HepG2 (cell line): Measurements from ENCODE around the gene COBLL1. TPM values are rescaled to one million over a fixed set of nuclear protein-coding genes. Genes with fewer than 3 reads are reported as not detected.

ENCODE experiments used
- KLF11 ChIP-seq: IDR thresholded peaks from 2 replicates; pipeline ENCODE4 v1.6.1; 2016; ENCODE audit warnings: missing compliant biosample characterization
- NCOA5 ChIP-seq: sonication (generic); formaldehyde crosslinking; IDR thresholded peaks from 2 replicates; pipeline ENCODE4 v1.4.0; 2020; ENCODE audit warnings: missing genetic modification reagents
- NR0B2 ChIP-seq: sonication (generic); formaldehyde crosslinking; IDR thresholded peaks from 2 replicates; pipeline ENCODE4 v1.4.0; 2020; ENCODE audit warnings: mild to moderate bottlenecking, missing genetic modification reagents
- RNF2 ChIP-seq: fragments of 450-650 bp; conservative IDR thresholded peaks from 2 replicates; pipeline ENCODE4 v1.6.1; 2016; ENCODE audit warnings: low read depth
- TAF1 ChIP-seq: sonication (generic); formaldehyde crosslinking; IDR thresholded peaks from 2 replicates; pipeline ENCODE4 v1.4.0; 2020; ENCODE audit warnings: missing genetic modification reagents
- ZBTB42 ChIP-seq: sonication (generic); formaldehyde crosslinking; IDR thresholded peaks from 2 replicates; pipeline ENCODE4 v1.5.0; 2020; ENCODE audit warnings: mild to moderate bottlenecking, missing genetic modification reagents
- ZFY ChIP-seq: sonication (generic); formaldehyde crosslinking; IDR thresholded peaks from 2 replicates; pipeline ENCODE4 v1.4.0; 2020; ENCODE audit warnings: missing genetic modification reagents
- ZNF776 ChIP-seq: sonication (generic); formaldehyde crosslinking; IDR thresholded peaks from 2 replicates; pipeline ENCODE4 v1.4.0; 2020; ENCODE audit warnings: mild to moderate bottlenecking, missing genetic modification reagents
- ZNF816 ChIP-seq: sonication (generic); formaldehyde crosslinking; IDR thresholded peaks from 2 replicates; pipeline ENCODE4 v1.8.0; 2022; ENCODE audit warnings: missing genetic modification reagents, mild to moderate bottlenecking, borderline replicate concordance
- polyA plus RNA-seq, 8 experiments: library from polyadenylated mRNA; depleted of rRNA in 3 of 8; stranded (reverse) in 7 of 8; unstranded in 1 of 8; fragments of >200 nt; fragmentation: Illumina TruSeq in 4 of 8; extraction: Trizol in 4 of 8; gene quantifications; 2 replicates each; pipeline versions ENCODE4 v1.2.1 to v1.2.3, GENCODE V29; 2011 to 2016; ENCODE audit warnings: low read depth in 4 of 8, missing spikeins in 1 of 8, mixed read lengths in 1 of 8; ENCODE audit not compliant: insufficient read depth in 1 of 8
- total RNA-seq, 5 experiments: library from RNA; depleted of rRNA; stranded (reverse); fragments of >200 nt; fragmentation: Illumina TruSeq; extraction: Trizol; gene quantifications; 2 replicates each; pipeline ENCODE4 v1.2.3, GENCODE V29; 2016; ENCODE audit warnings: low read depth in 1 of 5
- TF ChIP-seq, protein P1 (sequence below): sonication (generic); formaldehyde crosslinking; IDR thresholded peaks from 2 replicates; pipeline ENCODE4 v1.9.0; 2022; ENCODE audit warnings: low read depth, missing genetic modification reagents
- TF ChIP-seq, protein P2 (sequence below): sonication (generic); formaldehyde crosslinking; IDR thresholded peaks from 2 replicates; pipeline ENCODE4 v1.4.0; 2020; ENCODE audit warnings: mild to moderate bottlenecking, missing genetic modification reagents, borderline replicate concordance
- TF ChIP-seq, protein P3 (sequence below): sonication (generic); formaldehyde crosslinking; IDR thresholded peaks from 2 replicates; pipeline ENCODE4 v1.4.0; 2020; ENCODE audit warnings: missing genetic modification reagents
- TF ChIP-seq, protein P4 (sequence below): sonication (generic); formaldehyde crosslinking; IDR thresholded peaks from 2 replicates; pipeline ENCODE4 v1.8.1; 2023; ENCODE audit warnings: missing genetic modification reagents, mild to moderate bottlenecking, borderline replicate concordance
- TF ChIP-seq, protein P5 (sequence below): IDR thresholded peaks from 2 replicates; pipeline ENCODE4 v1.6.1; 2016; ENCODE audit warnings: missing compliant biosample characterization, missing genetic modification reagents, borderline replicate concordance
- TF ChIP-seq, protein P6 (sequence below): IDR thresholded peaks from 2 replicates; pipeline ENCODE4 v1.6.1; 2016; ENCODE audit warnings: low read depth, borderline replicate concordance
- TF ChIP-seq, protein P7 (sequence below): sonication (generic); formaldehyde crosslinking; IDR thresholded peaks from 2 replicates; pipeline ENCODE4 v1.4.0; 2020; ENCODE audit warnings: missing genetic modification reagents

The COBLL1 gene
- total and polyA plus RNA-seq, 2 of the 13 experiments (the other 11 are each of a cell fraction or from before 2014, with no cell fraction given) = 32.6 to 86.8 TPM

GRCh38 chr2:164710837-164711765 is 130.5 kb downstream of the COBLL1 start (continued):
- TF ChIP-seq, protein P1, sequence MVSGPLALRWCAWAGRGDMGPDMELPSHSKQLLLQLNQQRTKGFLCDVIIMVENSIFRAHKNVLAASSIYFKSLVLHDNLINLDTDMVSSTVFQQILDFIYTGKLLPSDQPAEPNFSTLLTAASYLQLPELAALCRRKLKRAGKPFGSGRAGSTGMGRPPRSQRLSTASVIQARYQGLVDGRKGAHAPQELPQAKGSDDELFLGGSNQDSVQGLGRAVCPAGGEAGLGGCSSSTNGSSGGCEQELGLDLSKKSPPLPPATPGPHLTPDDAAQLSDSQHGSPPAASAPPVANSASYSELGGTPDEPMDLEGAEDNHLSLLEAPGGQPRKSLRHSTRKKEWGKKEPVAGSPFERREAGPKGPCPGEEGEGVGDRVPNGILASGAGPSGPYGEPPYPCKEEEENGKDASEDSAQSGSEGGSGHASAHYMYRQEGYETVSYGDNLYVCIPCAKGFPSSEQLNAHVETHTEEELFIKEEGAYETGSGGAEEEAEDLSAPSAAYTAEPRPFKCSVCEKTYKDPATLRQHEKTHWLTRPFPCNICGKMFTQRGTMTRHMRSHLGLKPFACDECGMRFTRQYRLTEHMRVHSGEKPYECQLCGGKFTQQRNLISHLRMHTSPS (CRISPR knock-in tag) = no peak
- TF ChIP-seq, protein P2, sequence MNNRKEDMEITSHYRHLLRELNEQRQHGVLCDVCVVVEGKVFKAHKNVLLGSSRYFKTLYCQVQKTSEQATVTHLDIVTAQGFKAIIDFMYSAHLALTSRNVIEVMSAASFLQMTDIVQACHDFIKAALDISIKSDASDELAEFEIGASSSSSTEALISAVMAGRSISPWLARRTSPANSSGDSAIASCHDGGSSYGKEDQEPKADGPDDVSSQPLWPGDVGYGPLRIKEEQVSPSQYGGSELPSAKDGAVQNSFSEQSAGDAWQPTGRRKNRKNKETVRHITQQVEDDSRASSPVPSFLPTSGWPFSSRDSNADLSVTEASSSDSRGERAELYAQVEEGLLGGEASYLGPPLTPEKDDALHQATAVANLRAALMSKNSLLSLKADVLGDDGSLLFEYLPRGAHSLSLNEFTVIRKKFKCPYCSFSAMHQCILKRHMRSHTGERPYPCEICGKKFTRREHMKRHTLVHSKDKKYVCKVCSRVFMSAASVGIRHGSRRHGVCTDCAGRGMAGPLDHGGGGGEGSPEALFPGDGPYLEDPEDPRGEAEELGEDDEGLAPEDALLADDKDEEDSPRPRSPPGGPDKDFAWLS (CRISPR knock-in tag) = no peak
- TF ChIP-seq ZFY (no peak; the same call in 1 of the 2 replicates), ZNF776 (CRISPR knock-in tag) (no peak), ZBTB42 (CRISPR knock-in tag) (no peak; the same call in 1 of the 2 replicates), RNF2 (no peak), NR0B2 (no peak), ZNF816 (0 out of 2 replicates have a peak, but pooled peaks have one; percentile 15), NCOA5 (no peak), KLF11 (CRISPR knock-in tag) (no peak), TAF1 (CRISPR knock-in tag) (peak; percentile 46; the same call in 1 of the 2 replicates)
- TF ChIP-seq, protein P3, sequence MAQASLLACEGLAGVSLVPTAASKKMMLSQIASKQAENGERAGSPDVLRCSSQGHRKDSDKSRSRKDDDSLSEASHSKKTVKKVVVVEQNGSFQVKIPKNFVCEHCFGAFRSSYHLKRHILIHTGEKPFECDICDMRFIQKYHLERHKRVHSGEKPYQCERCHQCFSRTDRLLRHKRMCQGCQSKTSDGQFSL = no peak
- TF ChIP-seq, protein P4, sequence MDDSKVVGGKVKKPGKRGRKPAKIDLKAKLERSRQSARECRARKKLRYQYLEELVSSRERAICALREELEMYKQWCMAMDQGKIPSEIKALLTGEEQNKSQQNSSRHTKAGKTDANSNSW (CRISPR knock-in tag) = no peak
- TF ChIP-seq, protein P5, sequence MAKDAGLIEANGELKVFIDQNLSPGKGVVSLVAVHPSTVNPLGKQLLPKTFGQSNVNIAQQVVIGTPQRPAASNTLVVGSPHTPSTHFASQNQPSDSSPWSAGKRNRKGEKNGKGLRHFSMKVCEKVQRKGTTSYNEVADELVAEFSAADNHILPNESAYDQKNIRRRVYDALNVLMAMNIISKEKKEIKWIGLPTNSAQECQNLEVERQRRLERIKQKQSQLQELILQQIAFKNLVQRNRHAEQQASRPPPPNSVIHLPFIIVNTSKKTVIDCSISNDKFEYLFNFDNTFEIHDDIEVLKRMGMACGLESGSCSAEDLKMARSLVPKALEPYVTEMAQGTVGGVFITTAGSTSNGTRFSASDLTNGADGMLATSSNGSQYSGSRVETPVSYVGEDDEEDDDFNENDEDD (CRISPR knock-in tag) = no peak
- TF ChIP-seq, protein P6, sequence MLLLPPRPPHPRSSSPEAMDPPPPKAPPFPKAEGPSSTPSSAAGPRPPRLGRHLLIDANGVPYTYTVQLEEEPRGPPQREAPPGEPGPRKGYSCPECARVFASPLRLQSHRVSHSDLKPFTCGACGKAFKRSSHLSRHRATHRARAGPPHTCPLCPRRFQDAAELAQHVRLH (CRISPR knock-in tag) = peak; percentile 24; the same call in 1 of the 2 replicates
- TF ChIP-seq, protein P7, sequence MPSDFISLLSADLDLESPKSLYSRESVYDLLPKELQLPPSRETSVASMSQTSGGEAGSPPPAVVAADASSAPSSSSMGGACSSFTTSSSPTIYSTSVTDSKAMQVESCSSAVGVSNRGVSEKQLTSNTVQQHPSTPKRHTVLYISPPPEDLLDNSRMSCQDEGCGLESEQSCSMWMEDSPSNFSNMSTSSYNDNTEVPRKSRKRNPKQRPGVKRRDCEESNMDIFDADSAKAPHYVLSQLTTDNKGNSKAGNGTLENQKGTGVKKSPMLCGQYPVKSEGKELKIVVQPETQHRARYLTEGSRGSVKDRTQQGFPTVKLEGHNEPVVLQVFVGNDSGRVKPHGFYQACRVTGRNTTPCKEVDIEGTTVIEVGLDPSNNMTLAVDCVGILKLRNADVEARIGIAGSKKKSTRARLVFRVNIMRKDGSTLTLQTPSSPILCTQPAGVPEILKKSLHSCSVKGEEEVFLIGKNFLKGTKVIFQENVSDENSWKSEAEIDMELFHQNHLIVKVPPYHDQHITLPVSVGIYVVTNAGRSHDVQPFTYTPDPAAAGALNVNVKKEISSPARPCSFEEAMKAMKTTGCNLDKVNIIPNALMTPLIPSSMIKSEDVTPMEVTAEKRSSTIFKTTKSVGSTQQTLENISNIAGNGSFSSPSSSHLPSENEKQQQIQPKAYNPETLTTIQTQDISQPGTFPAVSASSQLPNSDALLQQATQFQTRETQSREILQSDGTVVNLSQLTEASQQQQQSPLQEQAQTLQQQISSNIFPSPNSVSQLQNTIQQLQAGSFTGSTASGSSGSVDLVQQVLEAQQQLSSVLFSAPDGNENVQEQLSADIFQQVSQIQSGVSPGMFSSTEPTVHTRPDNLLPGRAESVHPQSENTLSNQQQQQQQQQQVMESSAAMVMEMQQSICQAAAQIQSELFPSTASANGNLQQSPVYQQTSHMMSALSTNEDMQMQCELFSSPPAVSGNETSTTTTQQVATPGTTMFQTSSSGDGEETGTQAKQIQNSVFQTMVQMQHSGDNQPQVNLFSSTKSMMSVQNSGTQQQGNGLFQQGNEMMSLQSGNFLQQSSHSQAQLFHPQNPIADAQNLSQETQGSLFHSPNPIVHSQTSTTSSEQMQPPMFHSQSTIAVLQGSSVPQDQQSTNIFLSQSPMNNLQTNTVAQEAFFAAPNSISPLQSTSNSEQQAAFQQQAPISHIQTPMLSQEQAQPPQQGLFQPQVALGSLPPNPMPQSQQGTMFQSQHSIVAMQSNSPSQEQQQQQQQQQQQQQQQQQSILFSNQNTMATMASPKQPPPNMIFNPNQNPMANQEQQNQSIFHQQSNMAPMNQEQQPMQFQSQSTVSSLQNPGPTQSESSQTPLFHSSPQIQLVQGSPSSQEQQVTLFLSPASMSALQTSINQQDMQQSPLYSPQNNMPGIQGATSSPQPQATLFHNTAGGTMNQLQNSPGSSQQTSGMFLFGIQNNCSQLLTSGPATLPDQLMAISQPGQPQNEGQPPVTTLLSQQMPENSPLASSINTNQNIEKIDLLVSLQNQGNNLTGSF (CRISPR knock-in tag) = no peak
